ENCODE results near the gene SYNDIG1.

SYNDIG1 gene

GRCh38 chr20:24560571-24561491, 91.4 kb downstream of the SYNDIG1 start:
- DNase-seq (ENCODE audit: low read depth in 2 of 2): no peak

DNA sequence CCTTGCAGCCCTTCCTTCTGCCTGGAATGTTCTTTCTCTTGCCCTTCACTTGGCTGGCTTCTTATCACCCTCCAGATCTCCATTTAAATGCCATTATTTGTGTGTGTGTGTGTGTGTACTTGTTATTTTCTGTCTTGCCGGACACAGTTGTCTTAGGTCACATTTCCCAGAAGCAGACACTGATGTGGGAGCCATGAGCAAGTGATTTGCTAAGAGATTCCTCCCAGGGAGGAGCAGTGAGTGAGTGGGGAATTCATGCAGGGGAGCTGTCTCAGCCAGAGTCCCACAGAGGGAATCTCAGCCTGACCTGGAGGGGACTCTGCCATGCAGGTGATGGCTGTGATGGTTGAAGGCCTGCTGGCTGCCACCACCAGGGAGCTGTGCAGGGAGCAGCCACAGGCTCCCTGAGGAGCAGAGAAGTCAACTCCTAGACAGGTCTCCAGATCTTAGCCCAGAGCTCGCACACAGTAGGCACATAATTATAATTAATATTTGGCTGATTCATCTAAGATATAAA, 96.5 kb downstream of the SYNDIG1 start:
- no peak for DNase-seq (ENCODE audit: low read depth in 2 of 2)

DNA sequence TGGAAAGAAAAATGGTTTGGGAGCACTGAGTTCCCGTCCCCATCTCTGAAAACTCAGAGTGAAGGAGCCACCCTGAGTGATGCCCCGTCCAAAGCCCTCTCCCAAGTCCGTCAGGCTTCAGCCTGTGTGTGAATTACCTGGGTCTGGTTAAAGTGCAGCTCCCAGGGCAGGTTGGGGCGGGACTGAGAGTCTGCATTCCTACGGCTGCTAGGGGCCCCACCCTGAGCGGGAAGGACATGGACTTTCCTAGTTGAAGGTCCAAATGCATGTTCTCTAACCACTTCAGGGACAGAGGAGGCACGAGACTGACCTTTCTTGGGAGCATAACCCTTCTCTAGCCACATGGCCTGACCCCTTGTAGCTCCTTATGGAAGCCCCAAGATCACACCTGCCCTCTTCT, 97.2 kb downstream of the SYNDIG1 start:
- no peak for DNase-seq (ENCODE audit: low read depth in 2 of 2)

- no peak for DNase-seq (ENCODE audit: low read depth in 2 of 2)
These were observed 98.1 kb downstream of the SYNDIG1 start for GRCh38 chr20:24567508-24567907.

DNA sequence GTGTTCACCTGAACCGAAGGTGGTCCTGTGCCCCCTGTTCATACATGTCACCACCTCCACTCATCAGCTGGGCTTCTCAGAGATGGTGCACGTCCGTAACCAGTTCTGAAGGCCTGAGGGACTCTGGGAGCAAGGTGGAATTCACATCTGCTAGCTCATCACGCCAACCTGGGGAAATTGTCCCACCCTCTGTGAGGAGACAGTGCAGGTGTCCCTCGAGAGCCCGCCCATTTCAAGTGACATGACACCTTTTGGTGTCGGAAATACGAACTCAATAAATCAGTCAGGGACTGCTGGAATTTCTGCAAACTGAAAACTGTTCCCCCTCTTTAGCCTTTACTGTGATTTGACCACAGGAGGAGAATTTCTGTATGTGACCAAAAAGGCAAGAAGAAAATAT, 99.4 kb downstream of the SYNDIG1 start:
- no peak for DNase-seq (ENCODE audit: low read depth in 2 of 2)

- no peak for DNase-seq (ENCODE audit: low read depth in 2 of 2)
These were observed 101.7 kb downstream of the SYNDIG1 start for GRCh38 chr20:24571159-24571558.

DNA sequence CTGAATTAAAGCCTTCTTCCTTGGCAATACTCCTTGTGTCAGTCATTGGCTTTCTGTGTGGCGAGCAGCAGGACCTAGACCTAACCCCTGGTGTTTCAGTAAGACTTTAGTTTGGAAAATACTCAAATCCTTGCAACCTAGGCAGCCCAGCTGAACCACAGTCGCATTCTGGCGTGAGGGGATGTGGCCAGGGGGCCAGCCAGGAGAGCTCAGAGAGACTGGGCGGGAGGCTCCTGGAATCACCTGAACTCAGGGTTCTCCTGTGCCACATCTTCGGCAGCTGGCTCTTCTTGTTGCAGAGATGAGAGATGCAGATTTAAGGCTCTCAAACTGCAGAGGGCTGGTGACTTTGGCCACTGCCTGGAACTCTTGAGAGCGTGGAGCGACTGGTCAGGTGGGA, 102.7 kb downstream of the SYNDIG1 start:
- DNase-seq (ENCODE audit: low read depth in 2 of 2): no peak

DNA sequence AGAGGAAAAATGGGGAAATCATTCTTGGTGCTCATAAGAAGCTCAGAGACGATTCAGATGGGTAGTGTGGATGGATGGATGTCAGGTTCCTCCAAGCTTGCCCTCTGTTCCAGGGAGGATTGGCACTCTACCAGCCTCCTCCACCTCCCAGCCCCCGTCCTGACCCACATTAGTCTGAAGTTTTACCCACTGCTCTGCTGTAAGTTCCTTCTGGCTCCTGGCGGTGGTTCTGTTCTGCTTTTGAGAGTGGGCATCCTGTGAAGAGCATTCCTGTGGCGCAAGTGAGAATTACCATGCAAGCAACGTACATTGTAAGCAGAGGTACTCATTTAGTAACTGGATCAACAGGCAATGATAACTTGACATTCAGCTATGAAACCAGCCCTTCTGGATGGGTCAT, 103.4 kb downstream of the SYNDIG1 start:
- DNase-seq (ENCODE audit: low read depth in 2 of 2): no peak

DNA sequence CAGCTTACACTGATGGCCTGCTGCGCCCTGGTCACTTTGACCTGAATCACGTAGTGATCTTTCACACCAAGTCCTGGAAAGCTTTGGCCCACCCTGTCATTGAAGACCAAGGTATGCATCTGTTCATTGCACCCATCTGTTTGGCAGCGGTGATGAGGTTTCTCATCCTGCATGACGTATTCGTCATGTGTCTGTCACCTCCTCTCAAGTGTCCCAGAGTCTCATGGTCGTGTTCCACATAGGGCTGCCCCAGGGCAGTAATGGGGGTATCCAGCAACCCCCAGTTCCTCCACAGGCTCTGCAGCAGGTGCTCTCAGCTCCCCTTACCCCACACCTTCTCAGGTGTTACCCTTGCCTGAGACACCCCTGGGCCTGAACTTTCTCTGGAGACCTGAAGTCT, 104.1 kb downstream of the SYNDIG1 start:
- DNase-seq (ENCODE audit: low read depth in 2 of 2): no peak

DNA sequence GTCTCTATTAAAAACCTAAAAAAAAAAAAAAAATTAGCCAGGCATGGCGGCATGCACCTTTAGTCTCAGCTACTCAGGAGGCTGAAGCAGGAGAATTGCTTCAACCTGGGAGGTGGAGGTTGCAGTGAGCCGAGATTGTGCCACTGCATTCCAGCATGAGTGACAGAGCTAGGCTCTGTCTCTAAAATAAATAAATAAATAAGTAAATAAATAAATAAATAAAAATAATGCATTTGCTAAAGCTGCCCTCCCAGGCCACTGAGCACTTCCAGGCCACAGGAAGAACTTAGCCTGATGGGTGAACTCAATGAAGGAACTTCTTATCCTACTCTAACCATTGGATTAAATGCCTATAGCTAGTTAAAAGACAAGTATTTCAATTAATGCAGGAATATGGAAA, 104.9 kb downstream of the SYNDIG1 start:
- no peak for DNase-seq (ENCODE audit: low read depth in 2 of 2)

GRCh38 chr20:24574797-24575196, 105.4 kb downstream of the SYNDIG1 start:
- DNase-seq (ENCODE audit: low read depth in 2 of 2): no peak

DNA sequence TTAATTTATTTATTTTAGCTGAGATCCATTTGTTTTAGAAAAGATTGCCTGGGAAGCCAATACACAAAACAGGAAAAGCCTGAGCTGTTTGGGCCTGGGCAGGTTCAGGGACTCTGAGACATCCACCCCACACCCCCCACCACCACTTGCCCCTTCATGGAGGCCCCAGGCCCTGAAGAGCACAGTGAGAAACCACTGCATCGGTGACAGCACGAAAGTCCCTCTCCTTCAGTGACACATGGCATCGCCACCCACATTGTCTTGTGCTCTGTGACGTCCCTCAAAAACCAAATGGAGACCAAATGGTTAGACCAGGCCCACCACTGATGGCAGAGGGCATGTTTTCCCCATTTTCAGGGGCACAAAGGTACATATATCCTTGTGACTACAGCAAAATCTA, 106.4 kb downstream of the SYNDIG1 start:
- no peak for DNase-seq (ENCODE audit: low read depth in 2 of 2)

DNA sequence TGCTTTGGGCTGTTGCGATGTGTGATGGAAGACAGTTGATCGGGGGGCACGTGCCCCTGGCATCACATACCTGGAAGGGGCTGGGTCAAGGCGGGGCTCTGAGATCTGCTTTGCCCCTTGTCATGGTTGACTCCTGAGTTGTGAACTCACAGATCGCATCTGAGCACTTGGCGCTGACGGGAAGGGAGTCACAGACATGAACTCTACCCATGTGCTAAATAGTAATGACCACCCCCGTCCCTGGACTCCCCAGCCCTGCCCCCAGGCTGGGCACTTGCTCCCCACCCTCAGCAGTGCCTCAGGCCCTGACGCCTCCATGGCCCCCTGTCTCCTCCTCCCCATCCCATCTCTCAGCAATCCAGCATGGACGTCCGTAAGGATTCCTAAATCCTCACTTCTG, 107.0 kb downstream of the SYNDIG1 start:
- no peak for DNase-seq (ENCODE audit: low read depth in 2 of 2)

DNA sequence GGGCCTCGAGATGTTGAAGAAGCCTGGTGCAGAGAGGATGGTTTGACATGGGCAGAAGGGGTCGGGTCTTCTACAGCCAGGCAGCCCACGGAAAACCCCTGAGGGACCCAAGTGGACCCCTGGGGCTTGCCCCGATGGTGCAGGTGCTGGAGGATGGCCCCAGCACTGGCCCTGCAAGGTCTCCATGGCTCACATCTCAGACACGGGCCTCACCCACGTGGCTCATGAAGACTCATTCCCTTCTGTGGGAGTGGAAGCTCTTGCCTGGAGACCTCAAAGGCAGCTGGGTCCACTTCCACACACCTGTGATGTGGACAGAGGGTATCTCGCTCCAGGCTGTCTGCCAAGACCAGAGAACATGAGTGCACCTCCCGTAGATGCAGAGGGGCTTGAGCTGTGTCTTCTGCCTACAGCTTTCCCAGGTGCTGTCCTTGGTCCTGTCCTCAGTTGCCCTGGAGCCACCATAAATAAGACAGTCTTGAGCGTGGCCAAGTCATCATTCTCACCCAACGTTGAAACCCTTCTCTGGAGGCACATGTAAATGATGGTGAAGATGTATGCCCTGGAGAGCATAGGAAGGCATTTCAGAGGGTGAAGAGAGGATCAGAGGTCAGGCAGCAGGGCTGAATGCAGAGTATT, 108.0 kb downstream of the SYNDIG1 start:
- no peak for DNase-seq (ENCODE audit: low read depth in 2 of 2)

GRCh38 chr20:24578567-24579415, 109.4 kb downstream of the SYNDIG1 start:
- DNase-seq (ENCODE audit: low read depth in 2 of 2): no peak

GRCh38 chr20:24579475-24579874, 110.0 kb downstream of the SYNDIG1 start:
- DNase-seq (ENCODE audit: low read depth in 2 of 2): no peak

DNA sequence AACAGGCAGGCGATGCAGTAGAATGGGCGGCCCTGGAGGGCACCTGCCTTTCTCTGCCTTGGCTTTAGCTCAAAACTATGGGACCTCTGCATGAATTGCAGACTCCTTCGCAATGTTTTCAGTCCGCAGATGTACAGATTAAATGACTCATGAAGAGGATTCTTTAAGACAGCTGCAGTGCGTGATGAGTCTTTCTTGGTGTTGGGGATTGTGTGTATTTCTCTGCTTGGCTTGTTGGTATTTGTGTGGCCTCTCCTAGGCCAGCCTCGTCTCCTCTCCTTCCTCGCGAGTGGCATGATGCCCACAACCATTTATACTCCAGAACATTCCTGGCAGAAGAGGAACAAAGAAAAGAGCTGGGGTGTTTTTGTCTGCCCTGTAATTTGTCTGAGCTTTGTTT, 110.6 kb downstream of the SYNDIG1 start:
- no peak for DNase-seq (ENCODE audit: low read depth in 2 of 2)

DNA sequence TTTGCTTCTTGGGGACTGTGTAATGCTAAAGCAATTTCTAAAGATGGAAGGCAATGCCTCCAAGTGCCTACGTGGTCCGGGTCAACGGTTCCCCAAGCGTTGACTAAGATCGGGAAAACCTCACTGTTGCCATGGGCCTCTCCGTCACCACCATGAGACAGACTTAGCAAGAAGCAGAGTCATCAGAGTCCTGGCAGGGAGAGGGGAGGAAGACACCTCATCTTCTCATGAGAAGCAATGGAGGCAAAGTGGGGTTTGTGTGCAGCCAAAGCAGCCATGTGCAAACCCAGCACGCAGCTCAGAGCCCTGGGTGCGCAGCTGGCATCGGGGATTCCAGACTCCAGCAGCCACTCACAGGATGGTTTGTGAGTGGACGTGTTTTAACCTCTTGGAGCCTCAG, 111.4 kb downstream of the SYNDIG1 start:
- no peak for DNase-seq (ENCODE audit: low read depth in 2 of 2)

- DNase-seq (ENCODE audit: low read depth in 2 of 2): no peak
These were observed 112.2 kb downstream of the SYNDIG1 start for GRCh38 chr20:24581443-24582170.

- no peak for DNase-seq (ENCODE audit: low read depth in 2 of 2)
These were observed 113.1 kb downstream of the SYNDIG1 start for GRCh38 chr20:24582373-24583168.
